Measurements from ENCODE around the gene PLCG2.
"Not testable (repeated sequence)": the region's sequence is repeated elsewhere in the genome, so short reads cannot be mapped to it uniquely, and the experiment has no call there.

Gene PLCG2

GRCh38 chr16:81754858-81755257, 24.2 kb upstream of the PLCG2 start:
- DNase-seq (ENCODE audit: low spot score): no peak

GRCh38 chr16:81755915-81756614, 23.0 kb upstream of the PLCG2 start:
- DNase-seq (ENCODE audit: low spot score): no peak

- no peak for DNase-seq (ENCODE audit: low spot score)
Measured at GRCh38 chr16:81756615-81757356, 22.3 kb upstream of the PLCG2 start.

- no peak for DNase-seq (ENCODE audit: low spot score)
Measured at GRCh38 chr16:81758376-81758775, 20.7 kb upstream of the PLCG2 start.

GRCh38 chr16:81762322-81762721, 16.8 kb upstream of the PLCG2 start:
- not testable (repeated sequence) for DNase-seq (ENCODE audit: low spot score)

- DNase-seq (ENCODE audit: low spot score): no peak
Measured at GRCh38 chr16:81765111-81765919, 13.8 kb upstream of the PLCG2 start.

- no peak for DNase-seq (ENCODE audit: low spot score)
Measured at GRCh38 chr16:81765969-81766368, 13.1 kb upstream of the PLCG2 start.

GRCh38 chr16:81767987-81768592, 11.0 kb upstream of the PLCG2 start:
- DNase-seq (ENCODE audit: low spot score): no peak

- DNase-seq (ENCODE audit: low spot score): no peak
Measured at GRCh38 chr16:81770008-81770407, 9.1 kb upstream of the PLCG2 start.

GRCh38 chr16:81774348-81774747, 4.7 kb upstream of the PLCG2 start:
- peak; percentile 58 for DNase-seq (ENCODE audit: low spot score)

- no peak for DNase-seq (ENCODE audit: low spot score)
Measured at GRCh38 chr16:81775570-81775969, 3.5 kb upstream of the PLCG2 start.

GRCh38 chr16:81778231-81778630, 860 bp upstream of the PLCG2 start:
- DNase-seq (ENCODE audit: low spot score): no peak

GRCh38 chr16:81779536-81780320, 637 bp downstream of the PLCG2 start:
- no peak for DNase-seq (ENCODE audit: low spot score)

GRCh38 chr16:81780350-81780749, 1.3 kb downstream of the PLCG2 start:
- no peak for DNase-seq (ENCODE audit: low spot score)

- no peak for DNase-seq (ENCODE audit: low spot score)
Measured at GRCh38 chr16:81782236-81782635, 3.1 kb downstream of the PLCG2 start.

GRCh38 chr16:81784072-81784795, 5.1 kb downstream of the PLCG2 start:
- peak; percentile 66 for DNase-seq (ENCODE audit: low spot score)

GRCh38 chr16:81785138-81785924, 6.2 kb downstream of the PLCG2 start:
- no peak for DNase-seq (ENCODE audit: low spot score)

GRCh38 chr16:81786321-81786720, 7.2 kb downstream of the PLCG2 start:
- no peak for DNase-seq (ENCODE audit: low spot score)

GRCh38 chr16:81786868-81787267, 7.8 kb downstream of the PLCG2 start:
- no peak for DNase-seq (ENCODE audit: low spot score)

GRCh38 chr16:81787659-81788058, 8.6 kb downstream of the PLCG2 start:
- no peak for DNase-seq (ENCODE audit: low spot score)
